OCI-M2 (cell line): ENCODE results near the gene UBA3.

Experiments used
- DNase-seq: peaks from one replicate; lab custom pipeline; 2025; ENCODE audit not compliant: unreplicated experiment; lab: John Stamatoyannopoulos, UW

The UBA3 gene

GRCh38 chr3:69013253-69014021 lies 66.7 kb downstream of the UBA3 start, which contains the start of gene EOGT:
EOGT (minus strand) TSS chr3:69013684; CDS start chr3:69009846, 3,838 bp downstream.
- DNase-seq, result no peak

DNA sequence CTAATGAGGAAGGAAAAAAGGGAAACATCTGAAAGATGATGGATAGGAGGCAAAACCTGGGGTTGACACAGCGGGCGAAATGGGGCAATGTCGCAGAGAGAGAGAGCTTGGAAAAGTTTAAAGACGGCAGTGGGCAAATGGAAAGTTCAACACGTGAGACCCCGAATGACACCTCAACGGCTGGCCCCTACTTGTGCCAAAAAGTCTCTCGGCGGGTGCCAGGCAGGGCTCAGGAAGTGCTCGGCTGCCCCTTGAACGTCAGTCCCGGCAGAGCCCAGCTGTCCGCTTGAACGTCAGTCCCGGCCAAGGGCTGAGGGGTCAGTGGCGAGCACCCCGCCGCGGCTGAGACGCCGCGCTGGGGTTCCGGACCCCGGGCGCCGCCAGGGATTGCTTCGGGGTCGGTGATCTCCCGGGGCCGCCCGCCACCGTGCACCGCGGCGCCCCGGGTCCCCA lies 67.3 kb downstream of the UBA3 start:
- DNase-seq, result no peak

DNA sequence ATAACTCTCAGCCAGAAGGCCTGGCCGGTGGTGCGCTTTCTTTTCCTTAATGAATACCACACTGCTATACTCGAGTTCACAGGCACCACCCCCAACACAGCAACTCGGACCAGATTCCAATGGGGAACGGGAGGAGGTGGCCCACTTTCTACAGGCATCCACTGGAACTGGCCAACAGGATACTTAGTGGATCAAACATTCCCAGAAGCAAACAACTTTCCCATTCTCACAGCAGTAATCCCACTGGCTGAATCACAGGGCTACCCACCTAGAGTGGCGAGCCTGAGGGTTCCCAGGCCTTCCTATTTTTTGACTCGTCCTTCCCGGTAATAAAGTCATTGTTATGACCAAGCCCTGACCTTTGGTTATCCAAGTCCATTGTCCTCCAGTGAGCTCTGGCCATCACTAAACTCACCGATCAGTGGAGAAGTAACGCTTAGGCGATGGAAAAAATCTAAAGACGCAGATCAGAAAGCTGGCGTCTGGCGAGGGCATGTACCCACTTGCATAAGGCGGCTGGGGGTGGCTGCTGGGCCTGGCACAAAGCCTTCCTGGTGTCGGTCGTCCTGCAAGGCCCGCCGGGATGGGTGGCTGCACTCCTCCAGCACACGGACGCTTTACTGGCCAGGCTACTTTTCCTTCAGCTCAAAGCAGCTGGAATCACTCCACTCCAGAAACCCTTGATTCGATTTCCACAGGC lies 67.9 kb downstream of the UBA3 start:
- DNase-seq, result no peak

GRCh38 chr3:69011096-69011730 lies 69.0 kb downstream of the UBA3 start:
- no peak for DNase-seq

DNA sequence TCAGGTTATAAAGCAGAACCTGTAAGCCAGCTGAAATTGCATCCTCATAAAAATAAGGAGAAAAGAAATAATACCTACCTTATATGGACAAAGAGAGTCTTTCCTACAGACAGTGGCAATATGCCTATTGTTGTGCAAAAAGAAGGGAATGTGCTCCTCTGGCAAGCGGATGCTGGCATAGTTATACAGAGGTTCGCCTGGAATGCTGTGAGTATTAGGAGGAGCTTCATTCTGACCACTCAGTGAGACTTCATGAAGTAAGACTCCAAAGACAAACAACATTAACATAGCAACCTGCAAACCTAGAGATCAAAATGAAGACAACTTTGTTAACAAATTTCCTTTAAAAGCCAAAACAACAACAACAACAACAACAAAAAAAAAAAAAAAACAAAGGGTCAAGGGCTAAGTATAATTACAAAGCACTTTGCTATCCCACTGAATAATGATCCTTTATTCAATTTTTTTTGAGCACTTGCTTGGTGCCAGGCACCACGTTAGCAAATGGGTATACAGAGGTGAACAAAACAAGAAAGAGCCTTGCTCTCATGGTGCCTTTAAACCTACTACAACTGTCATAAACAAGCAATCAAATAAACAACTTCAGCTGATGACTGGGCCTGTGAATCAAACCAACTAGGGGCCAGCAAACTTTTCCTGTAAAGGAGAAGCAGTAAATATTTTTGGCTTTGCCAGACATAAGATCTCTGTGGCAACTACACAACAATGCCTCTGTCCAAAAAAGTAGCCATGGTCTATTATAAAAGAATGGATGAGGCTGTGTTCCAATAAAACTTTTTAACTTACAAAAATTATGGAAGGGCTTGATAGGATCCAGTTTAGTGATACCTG lies 70.4 kb downstream of the UBA3 start:
- DNase-seq, result no peak

DNA sequence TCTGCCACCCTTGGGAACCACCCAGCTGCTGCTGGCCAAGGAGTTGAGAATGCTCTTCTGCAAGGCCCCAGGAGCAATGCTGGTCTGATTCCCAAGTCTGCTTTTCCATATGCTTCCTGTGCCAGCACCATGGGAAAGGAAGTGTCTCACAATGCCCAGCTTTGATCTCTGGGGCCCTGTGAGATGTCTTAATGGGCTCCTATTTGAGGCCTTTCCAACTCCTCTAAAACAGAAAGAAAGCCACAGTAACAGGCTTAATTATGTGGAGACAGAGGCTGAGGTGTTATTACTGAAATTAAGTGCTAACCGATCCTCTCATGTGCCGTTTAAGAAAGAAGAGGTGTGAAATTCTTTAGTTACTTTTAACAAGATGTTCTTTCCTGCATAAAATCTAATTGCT lies 71.2 kb downstream of the UBA3 start:
- DNase-seq, result no peak

DNA sequence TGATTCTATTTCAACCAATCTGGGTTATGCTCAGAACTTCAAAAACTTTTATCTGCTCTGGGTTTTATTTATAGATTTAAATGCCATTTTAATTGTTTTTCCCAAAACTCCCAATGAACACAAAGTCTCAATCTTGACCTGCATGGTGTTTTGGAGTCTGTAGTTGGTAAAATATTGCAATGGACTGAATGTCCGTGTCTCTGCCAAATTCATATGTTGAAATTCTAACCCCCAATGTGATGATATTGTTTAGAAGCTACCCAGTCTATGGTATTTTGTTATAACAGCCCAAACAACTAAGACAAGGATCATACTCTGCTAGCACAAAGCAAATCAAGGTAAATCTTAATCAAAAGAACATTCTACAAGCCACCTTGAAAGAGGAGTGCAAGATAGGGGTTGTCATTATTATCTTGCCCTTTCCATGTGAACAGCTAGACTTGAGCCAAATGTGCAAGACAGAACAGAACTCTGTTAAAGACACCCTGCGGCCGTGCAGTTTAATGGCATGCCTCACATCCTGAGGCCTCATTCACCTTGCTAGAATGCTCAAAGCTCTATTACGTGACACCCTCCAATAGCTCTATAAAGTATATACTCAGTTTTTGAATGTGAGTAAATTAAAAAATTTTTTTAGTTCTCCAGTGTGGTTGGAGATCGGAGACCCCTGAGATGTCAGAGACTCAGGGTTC lies 74.2 kb downstream of the UBA3 start:
- DNase-seq, result no peak

- DNase-seq, result no peak
These were observed 74.9 kb downstream of the UBA3 start for GRCh38 chr3:69005071-69005790.
